ENCODE data around the gene NME7.

NME7 gene

DNA sequence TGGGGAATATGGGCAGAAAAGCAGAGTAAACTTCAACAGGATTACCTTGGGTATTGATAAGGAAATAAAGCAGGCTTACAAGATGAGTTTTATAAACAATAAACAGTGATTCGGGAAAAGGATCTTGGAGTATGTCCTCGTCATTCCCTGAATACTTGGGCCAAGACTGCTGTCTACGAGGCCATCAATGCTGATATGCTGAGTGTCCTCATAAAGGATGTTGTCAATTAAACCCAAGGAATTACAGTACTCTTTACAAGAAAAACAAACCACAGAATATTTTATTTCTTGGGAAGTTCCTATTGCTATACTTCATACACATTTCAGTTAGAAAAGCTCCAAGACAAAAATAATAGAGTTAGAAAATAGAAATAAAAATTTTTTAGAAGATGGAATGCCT, 226.2 kb downstream of the NME7 start:
- H3K27ac ChIP-seq (ENCODE audit: low read depth, low read length, poor library complexity, severe bottlenecking): no peak overlapping the region
- H2AFZ ChIP-seq (ENCODE audit: low read length): no peak overlapping the region
- no peak overlapping the region for H3K9ac ChIP-seq (ENCODE audit: low read length)
- H4K20me1 ChIP-seq (ENCODE audit: insufficient read depth, low read length): no peaks in the 10 kb centered on the region
- no peaks in the 10 kb centered on the region for H3K27me3 ChIP-seq (ENCODE audit: insufficient read depth, low read length)
- H3K4me2 ChIP-seq (ENCODE audit: low read length): no peak overlapping the region
- no peaks in the 10 kb centered on the region for H3F3A ChIP-seq (ENCODE audit: insufficient read depth, low read length)
- TF ChIP-seq EZH2 (IDR thresholded peaks at IDR 0.05; ENCODE audit: borderline replicate concordance, low read length): no peak
- no peak for TF ChIP-seq CTCF (IDR thresholded peaks at IDR 0.05; ENCODE audit: low read length)
- H3K4me1 ChIP-seq (ENCODE audit: insufficient read depth, low read length, severe bottlenecking): no peaks in the 10 kb centered on the region
- no peaks in the 10 kb centered on the region for H3K79me2 ChIP-seq (ENCODE audit: insufficient read depth, low read length)
- H3K9me3 ChIP-seq (ENCODE audit: low read length): no peaks in the 10 kb centered on the region
- no peaks in the 10 kb centered on the region for H3K9me2 ChIP-seq (ENCODE audit: low read depth, low read length)
- no peak overlapping the region for H3K4me3 ChIP-seq (ENCODE audit: low read depth, low read length, poor library complexity, severe bottlenecking)
- H3K36me3 ChIP-seq (ENCODE audit: insufficient read depth, low read length): no peaks in the 10 kb centered on the region

DNA sequence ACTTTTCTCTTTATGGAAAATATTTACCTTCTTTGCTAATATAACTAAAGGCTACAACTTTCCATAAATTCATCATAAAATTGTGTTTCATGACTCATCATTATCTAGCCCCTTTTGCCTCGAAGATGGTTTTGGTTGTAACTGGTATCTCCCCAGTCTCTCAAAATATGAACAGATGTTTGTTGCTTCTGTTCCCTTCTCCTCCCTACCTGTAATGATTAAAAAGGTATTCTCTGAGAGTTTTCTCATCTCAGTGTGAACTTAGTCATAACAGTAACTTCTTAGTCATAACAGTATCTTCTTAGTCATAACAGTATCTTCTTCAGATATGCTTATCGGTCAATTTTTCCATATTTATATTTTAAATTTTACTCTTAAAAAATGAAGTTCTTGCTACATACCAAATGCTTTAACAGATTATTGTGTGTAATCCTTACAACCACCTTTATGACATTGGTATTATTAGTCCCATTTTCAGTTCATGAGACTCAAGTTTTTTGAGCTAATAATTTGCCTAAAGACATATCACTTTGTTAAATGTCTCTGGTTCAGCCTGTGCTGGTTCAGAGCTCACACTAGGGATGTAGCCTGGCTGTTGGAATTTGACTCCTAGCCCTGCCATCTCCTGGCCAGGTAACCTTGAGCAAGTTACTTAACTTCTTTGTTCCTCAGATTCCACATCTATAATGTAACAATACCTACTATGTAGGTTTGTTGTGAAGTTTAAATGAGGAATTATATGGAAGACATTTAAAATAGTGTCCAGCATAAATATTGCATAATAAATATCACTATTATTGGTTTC, 228.5 kb downstream of the NME7 start:
- H3K4me1 ChIP-seq (ENCODE audit: insufficient read depth, low read length, severe bottlenecking): no peaks in the 10 kb centered on the region
- no peaks in the 10 kb centered on the region for H3K9me3 ChIP-seq (ENCODE audit: low read length)
- no peaks in the 10 kb centered on the region for H4K20me1 ChIP-seq (ENCODE audit: insufficient read depth, low read length)
- TF ChIP-seq EZH2 (IDR thresholded peaks at IDR 0.05; ENCODE audit: borderline replicate concordance, low read length) (no peak), CTCF (IDR thresholded peaks at IDR 0.05; ENCODE audit: low read length) (no peak)
- H3F3A ChIP-seq (ENCODE audit: insufficient read depth, low read length): no peaks in the 10 kb centered on the region
- no peaks in the 10 kb centered on the region for H3K79me2 ChIP-seq (ENCODE audit: insufficient read depth, low read length)
- no peak overlapping the region for H3K4me3 ChIP-seq (ENCODE audit: low read depth, low read length, poor library complexity, severe bottlenecking)
- no peaks in the 10 kb centered on the region for H3K27me3 ChIP-seq (ENCODE audit: insufficient read depth, low read length)
- no peak overlapping the region for H3K27ac ChIP-seq (ENCODE audit: low read depth, low read length, poor library complexity, severe bottlenecking)
- H3K4me2 ChIP-seq (ENCODE audit: low read length): no peak overlapping the region
- no peaks in the 10 kb centered on the region for H3K9me2 ChIP-seq (ENCODE audit: low read depth, low read length)
- H3K9ac ChIP-seq (ENCODE audit: low read length): no peak overlapping the region
- no peaks in the 10 kb centered on the region for H3K36me3 ChIP-seq (ENCODE audit: insufficient read depth, low read length)
- H2AFZ ChIP-seq (ENCODE audit: low read length): no peak overlapping the region

- Histone ChIP-seq H4K20me1 (ENCODE audit: insufficient read depth, low read length) (no peaks in the 10 kb centered on the region), H3K27ac (ENCODE audit: low read depth, low read length, poor library complexity, severe bottlenecking) (no peak overlapping the region), H3K9ac (ENCODE audit: low read length) (no peak overlapping the region), H3K9me2 (ENCODE audit: low read depth, low read length) (no peaks in the 10 kb centered on the region), H3K4me2 (ENCODE audit: low read length) (no peak overlapping the region), H3K4me1 (ENCODE audit: insufficient read depth, low read length, severe bottlenecking) (no peaks in the 10 kb centered on the region), H3K4me3 (ENCODE audit: low read depth, low read length, poor library complexity, severe bottlenecking) (no peak overlapping the region), H3F3A (ENCODE audit: insufficient read depth, low read length) (no peaks in the 10 kb centered on the region), H2AFZ (ENCODE audit: low read length) (no peak overlapping the region), H3K27me3 (ENCODE audit: insufficient read depth, low read length) (no peaks in the 10 kb centered on the region), H3K9me3 (ENCODE audit: low read length) (no peaks in the 10 kb centered on the region), H3K79me2 (ENCODE audit: insufficient read depth, low read length) (no peaks in the 10 kb centered on the region), H3K36me3 (ENCODE audit: insufficient read depth, low read length) (peaks cover 2% of the 10 kb centered on the region; the same call in 1 of the 2 replicates)
- TF ChIP-seq EZH2 (IDR thresholded peaks at IDR 0.05; ENCODE audit: borderline replicate concordance, low read length): no peak
These were observed 230.2 kb downstream of the NME7 start for GRCh38 chr1:169137357-169137756.

Measured in OCI-LY1 (cell line).